Measurements from ENCODE around the gene CHMP6.

CHMP6 gene

DNA sequence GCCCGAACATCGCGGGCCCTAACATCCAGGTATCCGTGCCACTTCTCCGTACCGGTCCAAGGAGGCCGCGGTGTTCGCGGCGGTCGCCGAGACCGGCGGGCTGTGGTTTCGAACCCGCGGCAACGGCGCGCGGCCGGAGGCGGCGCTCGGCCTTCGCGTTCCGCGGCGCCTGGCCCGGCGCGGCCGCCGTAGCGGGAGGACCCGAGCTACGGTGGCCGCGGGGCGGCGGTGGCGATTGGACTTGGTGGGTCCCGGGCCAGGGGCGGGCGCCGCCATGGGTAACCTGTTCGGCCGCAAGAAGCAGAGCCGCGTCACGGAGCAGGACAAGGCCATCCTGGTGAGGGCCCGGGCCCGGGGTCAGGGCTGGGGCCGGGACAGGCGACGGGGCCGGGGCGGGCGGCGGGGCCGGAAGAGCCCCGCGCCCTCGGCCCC is at the start of gene CHMP6:
Gene CHMP6, plus strand, starts transcription at position 197 of the 432 bp plus-strand sequence. Its CDS starts 78 bp downstream, at position 275.
- peak in 1 of 2 experiments; percentile 79 for DNase-seq

DNA sequence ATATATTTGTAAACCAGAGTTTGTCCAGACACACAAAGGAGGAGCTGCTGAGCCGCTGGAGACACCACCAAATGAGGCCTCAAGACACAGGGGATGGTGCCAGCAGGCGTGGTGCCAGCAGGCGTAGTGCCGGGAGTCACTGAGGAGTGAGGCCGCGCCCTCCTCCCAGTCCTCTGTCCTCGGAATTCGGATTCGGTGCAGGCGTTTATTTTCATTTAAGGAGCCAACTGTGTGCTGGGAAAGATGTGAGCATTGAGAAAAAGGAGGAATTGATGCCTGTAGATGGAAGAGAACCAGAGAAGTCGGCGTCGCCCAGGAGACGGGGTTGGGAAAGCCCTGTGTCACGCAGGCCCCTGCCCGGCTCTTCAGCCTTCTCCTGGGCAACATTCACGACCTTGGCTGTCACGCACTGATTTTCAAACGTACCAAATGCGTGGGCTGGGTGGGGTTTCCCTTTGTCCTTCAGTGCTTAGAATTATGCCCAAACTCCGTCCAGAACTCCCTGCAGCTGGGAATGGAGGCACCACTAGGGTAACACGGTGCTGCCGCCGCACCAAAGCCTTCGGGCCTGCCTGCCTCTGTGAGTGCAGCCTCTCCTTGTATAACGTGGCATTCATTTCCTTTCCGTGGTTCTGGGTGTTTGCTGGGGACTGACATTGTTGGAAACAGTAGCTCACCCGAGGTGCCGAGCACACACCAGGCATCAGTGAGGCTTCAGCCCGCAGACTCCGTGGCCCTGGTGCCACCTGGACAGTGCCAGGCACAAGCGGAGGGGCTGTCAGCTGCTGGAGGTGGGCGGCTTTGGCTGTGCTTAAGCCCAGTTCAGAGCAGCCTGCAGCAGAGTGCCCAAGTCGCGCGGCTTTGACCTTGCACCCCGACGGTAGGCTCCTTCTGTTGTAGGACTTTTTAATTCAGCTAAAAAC is 49.0 kb upstream of the CHMP6 start:
- DNase-seq = no peak

DNA sequence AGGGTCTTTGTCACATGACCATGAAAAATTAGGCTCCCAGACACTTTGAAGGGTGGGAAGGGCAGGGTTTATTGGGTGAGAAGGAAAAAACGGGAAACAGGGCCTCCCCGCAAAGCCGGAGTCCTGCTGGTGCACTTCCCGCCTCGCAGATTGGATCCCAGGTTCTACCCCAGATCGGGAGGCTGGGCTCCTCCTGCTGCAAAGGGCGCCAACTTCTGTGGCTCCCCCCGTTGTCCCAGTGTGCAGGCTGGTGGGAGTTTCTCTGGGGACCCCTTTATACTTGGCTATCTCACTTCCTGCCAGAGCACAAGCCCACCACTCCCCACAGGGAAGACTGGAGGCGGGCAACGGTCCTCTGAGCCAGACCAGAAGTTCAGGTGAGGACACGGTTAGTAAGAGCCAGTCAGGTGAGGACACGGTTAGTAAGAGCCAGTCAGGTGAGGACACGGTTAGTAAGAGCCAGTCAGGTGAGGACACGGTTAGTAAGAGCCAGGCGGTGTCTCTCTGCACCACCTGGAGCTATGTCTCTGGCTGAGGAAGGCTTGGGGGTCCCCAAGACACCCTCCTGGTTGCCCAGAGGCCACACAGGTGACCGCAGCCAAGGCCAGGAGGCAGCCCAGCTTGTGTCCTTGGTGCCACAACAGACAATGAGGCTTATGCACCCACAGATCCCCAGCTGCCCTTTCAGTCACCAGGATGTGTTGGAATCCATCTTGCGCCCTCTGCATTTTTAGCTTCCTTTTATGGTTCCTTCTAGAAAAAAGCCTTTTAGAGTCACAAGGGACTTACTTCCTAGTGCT is 48.1 kb upstream of the CHMP6 start:
- no peak for DNase-seq

DNA sequence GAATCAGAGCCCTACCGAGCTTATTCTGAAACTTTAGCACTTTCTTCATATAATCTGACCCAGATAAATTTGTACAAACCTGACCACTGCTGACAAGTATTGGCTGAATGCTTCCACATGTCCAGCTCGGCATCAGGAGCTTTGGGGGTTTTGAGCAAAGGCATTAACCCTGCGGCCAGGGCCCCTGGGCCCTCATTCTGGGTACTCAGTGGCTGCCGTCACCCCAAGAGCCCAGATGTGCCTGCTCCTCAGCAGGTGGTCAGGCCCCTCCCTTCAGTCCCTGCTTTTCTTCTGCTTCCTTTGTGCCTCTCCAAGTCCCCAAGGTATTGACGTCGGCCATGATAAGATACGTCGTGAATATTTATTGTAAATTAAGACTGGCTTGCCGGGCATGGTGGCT is 47.3 kb upstream of the CHMP6 start:
- DNase-seq = no peak

DNA sequence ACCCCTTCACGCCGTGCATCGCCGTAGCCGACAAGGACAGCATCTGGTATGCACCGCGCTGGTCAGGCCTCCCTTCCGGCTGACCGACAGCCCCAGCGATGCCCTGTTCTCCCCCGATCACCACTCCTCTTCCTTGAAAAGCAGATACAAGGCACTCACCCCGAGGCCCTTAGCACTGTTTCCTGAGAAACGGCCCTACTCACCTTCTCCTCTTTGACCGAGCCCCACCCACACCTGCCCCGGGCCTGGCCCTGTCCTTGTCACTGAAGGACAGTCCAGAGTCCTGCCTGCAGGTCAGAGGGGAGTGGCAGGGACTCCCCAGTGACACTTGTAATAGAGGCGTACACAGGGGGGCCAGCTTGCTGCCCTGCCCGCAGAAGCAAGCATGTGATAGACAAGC is 45.9 kb upstream of the CHMP6 start:
- DNase-seq = no peak

DNA sequence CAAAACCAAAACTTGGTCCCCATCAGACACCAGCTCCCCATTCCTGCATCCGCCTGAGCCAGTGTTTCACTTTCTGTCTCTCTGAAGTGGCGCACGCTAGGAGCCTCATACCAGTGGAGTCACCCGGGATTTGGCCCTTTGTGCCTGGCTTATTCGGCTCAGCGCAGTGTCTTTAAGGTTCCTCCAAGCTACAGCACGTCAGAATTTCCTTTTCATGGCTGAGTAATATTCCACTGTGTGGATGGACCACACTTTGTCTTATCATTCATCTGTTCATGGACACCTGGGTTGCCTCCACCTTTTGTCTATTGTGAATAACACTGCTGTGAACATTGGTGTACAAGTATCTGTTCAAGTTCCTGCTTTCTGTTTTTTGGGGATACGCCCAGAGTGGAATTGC is 45.2 kb upstream of the CHMP6 start:
- DNase-seq = no peak

DNA sequence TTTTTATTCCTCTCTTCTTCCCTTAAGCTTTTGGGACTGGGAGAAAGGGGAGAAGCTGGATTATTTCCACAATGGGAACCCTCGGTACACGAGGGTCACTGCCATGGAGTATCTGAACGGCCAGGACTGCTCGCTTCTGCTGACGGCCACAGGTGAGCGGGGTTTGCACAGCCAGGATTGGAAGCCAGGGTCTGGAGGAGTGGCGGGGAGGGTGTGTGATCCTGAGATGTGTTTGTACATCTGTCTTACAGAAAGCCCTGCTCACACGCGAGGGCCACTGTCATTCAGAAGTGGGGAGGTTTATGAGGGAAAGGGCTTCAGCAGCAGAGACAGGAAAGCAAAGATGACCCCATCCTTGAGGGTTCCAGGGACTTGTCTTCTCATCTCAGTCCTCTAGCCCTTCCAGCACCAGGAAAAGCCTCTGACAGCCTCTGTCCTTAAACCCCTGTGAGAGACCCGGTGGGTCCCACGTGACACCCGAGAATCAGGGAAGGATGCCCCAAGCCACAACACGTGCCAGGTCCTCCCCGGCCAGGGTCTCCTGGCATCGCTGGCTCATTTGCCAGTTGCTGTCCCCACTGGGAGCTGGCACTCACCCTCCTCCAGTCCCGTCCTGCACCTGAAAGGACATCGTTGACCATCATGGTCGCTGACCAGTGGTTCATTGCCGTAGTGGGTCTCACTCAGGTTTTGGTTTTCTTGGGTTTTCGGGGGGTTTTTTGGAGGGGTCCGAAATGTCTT is 44.3 kb upstream of the CHMP6 start:
- no peak for DNase-seq

DNA sequence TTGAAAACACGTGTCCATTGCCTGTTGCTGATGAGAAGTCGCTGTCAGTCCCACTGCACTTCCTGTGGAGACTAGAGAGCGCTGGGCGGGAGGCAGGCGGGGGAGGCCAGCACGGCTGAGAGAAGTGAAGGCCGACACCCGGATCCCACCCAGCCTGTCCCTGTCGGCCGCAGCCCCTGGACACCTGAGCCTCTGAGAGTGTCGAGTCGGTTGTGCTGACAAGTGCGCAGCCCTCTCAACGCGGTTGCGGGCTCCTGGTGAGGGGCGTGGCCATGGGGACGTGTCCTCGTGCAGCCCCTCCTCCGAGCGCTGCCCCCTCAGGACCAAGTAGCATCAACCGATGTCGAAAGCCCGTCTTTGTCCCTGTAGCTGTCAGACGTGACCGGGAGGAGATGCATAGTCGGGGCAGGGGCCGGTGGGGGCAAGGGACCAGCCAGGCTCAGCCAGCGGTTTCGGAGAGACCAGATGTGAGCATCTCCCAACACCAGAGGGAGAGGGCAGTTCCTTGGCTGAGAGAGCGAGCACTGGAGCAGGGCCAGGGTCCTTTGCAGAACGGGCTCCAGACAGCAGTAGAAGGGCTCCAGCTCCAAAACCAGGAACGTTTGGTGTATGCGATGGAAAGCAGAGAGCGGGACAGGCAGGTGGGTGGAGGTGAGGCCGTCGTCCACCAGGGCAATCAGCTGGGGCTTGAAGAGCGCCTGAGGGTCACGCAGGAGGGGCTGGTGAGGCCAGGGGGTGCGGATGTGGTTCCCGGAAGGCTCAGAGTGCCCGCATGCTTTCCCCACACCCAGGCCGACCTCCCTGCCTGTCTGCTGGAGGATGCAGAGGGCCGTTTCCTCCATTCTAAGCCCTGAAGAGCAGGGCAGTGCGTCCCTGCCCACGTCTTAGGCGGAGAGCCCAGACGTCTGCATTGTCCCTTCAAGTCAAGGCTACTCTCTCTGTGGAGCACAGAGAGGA is 43.3 kb upstream of the CHMP6 start:
- DNase-seq = no peak

DNA sequence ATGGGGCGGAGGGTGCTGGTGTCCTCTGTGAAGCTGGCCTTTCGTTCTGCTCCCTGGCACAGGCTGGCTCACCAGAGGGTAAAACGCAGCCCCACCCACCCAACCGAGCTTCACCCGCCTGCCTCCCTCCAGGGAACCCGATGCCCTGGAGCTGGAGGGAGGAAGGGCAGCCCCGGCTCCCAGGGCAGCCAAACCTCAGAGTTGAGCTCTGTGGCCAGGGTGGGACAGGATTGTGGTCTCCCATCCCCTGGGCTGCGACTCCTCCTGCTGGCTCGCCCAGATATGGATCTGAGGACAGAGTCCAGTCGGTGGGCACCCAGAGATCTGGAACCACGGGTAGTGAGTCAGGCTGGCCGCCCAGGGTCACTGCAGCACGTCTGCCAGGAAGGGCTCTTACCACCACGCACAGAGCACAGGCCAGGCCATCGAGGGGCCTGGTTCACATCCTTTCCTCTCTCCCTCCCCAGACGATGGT is 42.6 kb upstream of the CHMP6 start:
- no peak for DNase-seq

DNA sequence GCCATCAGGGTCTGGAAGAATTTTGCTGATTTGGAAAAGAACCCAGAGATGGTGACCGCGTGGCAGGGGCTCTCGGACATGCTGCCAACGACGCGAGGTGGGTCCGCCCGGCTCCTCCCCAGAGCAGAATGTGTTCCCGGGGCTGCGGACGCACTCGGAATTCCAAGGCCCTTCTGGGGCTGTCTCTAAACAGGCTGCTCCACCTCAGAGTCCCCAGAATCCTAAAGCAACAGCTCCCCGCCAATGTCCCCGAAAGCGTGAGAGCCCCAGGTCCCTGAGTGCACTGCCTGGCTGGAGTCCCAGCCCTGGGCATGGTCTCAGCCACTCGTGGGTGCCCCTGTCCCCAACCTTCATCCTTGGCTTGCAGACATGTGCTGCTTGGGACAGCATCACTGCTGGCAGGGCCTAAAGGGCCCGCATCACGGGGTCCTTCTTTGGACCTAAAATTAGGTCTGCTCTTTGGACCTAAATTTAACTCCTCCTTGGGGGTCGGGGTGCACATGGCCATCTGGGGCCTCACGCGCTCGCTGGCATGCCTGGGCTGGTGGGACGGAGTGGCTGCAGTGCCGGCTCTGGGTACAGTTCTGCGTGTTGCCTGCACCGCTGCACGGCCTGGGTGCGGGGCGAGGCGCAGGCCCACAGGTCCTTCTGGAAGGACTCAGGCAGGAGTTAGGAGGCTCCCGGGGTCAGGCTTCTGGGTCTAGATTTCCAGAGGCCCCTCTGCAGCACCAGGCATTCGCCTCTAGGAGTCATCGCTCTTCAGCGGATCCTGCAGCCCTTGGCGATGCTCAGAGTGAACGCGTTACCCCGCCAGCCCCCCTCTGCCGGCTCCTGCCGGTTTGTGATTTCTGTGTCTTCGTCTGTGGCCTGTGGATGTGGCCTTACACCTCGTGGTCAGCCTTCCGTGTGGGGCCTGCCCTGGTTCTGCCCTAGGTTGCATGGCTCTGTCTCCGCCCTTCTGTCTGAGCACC is 41.9 kb upstream of the CHMP6 start:
- DNase-seq = peak in 1 of 2 experiments; percentile 6

DNA sequence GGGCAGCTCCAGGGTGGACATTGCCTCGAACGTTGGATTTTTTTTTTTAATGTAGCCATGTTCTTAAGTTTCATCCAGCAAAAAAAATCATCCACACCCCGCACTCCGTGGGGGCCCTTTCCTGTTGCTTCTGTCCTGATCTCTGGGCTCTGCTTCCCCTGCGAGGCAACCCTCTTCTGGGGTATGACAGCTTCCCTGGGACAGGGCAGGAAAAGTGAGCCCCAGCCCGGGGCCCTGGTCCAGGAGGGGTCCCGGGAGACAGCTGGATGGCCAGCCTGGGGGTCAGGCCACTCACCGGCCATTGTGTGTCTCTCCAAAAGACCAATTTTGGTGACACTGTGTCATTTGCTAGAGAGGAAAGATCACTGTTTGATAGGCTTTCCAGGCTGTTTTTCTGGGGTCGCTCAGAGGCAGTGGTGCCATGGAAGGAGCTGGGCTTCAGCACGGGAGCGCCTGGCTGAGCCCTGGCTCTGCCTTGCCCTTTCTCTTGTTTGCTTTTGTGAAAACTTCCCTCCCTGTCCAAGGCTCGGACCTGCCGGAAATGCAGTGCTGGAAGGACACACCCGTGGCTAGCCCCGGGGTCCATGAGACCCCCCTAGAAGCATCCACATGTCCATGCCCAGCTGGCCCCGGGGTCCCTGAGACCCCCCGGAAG is 41.0 kb upstream of the CHMP6 start:
- DNase-seq = no peak

DNA sequence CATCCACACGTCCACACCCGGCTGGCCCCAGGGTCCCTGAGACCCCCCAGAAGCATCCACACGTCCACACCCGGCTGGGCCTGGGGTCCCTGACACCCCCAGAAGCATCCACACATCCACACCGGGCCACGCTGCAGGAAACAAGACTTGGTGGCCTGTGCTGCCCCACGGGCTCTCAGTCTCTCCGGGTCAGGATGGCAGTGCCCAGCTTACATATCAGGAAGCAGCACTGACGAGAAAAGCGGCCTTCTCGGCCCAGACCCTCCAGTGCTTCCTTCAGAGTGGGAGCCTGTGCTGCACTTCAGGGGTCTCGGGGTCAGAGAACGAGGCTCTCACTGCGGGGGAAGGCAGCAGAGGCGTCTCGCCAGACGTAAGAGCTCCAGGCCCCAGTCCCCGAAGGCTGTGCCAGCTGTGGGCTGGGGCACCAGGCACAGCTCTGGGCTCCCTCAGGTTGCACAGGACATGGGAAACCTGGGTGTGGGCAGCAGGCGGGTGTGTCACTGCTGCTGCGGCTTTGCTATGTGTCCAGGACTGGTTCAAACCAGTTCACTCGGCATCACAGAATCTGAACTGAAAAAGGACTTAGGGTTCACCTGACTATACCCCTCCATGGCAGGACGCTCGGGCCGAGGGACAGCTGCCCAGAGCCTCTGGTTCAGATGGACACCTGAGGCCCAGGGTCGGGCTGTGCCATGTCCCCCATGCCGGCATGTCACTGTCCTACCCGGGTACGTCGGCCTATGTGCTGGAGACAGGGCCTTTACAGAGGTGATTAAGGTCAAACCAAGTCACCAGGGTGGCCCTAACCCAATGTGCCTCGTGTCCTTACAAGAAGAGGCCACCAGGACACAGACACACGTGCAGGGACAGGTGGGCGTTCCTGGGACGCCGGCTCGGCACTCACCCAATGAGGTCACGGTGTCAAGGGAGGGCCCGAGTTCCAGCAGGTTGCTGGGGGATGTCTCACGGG is 40.2 kb upstream of the CHMP6 start:
- DNase-seq = no peak

DNA sequence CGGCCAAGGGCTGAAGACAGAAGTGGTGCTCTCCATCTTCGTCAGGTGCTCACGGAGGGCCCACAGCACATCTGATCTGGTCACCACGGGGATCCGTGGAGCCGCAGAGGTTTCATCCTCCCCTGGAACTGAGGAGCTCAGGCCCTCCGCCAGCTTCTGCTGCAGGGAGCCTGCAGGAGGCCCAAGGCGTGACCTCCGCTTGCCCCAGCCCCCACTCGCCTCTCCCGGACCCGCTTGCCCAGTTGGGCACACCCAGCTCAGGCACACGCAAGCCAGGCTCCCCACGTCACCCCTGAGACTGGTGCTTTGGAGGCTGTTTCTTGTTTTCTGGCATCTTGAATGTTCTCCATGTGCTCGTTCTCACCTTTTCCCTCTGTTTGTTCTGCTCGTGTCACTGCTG is 39.4 kb upstream of the CHMP6 start:
- DNase-seq = no peak

DNA sequence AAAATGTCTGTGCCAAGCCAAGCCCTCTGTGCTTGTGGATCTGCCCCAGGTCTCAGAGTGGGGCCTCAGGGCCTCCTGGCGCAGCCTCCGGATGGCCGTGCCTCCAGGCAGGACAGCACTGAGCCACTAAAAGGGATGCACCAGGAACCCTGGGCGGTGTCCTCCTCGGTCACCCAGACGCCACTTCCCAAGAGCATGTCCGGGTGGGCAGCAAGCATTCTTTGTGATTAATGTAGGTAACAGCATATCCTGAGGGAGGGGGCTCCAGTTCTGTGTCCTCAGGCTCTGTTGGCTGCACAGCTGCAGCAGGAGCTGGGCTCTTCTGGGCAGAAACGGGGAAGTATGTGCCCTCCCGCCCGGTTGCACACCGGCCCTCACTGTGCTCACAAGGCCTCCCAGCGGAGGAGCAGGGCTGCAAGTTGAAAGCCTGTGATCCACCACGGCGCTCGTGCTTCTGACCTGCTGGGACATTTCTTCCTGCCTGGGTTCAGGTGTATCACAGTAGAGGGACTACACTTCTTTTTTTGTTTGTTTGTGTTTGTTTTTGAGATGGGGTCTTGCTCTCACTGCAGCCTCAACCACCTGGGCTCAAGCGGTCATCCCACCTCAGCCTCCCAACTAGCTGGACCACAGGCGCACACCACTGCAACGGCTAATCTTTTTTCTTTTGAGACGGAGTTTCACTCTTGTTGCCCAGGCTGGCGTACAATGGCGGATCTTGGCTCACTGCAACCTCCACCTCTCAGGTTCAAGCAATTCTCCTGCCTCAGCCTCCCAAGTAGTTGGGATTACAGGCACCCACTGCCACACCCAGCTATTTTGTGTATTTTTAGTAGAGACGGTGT is 37.9 kb upstream of the CHMP6 start:
- no peak for DNase-seq

DNA sequence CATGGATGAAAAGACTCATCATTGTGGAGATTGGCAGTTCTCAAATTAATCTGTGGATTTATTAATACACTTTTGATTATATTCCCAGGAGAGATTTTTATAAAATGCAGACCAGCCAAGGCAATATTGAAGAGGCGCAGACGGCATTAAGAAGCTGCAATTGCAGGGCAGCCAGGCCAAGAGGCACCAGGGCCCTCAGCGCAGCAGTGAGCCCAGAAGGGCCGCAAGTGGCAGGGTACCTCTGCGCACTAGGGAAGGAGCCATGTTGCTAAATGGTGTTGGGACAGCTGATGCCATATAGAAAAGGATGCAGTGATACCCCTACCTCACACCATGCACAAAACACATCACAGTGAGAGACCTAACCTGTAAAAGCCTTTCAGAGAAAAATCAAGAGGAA is 36.6 kb upstream of the CHMP6 start:
- DNase-seq = no peak

DNA sequence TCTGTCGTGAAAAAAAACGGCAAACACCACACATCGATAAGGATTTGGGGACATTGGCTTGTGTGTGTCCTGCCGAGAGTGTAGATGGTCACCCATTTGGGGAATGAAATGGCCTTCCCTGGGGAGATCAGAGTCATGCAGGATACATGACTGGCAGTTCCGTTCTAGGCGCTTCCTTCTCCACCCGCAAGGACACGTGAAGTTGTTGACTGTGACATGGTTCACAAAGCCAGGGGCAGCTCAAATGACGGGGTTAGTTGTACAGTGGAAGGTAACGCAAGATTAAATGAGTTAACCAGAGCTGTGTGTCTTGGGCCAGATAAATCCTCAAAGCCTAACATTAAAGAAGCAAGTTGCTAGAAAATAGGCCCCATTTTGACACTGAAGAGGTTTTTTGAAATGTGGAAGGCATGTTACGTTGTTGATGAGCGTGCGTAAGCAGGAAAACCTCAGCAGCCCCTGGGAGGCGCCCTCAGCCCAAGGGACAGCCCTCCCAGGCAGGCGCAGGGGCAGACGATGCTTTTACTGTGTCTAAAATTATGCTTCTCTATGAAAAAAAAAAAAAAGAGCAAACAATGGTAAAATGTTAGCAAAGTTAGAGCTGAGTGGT is 35.9 kb upstream of the CHMP6 start:
- DNase-seq = no peak

All from SHP77 (cell line).